Activated naive CD8-positive, alpha-beta T cell (primary cell): Measurements from ENCODE around the gene DCST2.

Experiments used
- H3K27ac Mint-ChIP-seq: one replicate; pipeline ENCODE4 v1.8.0; 2021; ENCODE audit warnings: mixed read lengths
- H3K27me3 Mint-ChIP-seq: one replicate; pipeline ENCODE4 v1.8.0; 2021; ENCODE audit warnings: mixed read lengths
- H3K36me3 Mint-ChIP-seq: one replicate; pipeline ENCODE4 v1.8.0; 2021; ENCODE audit warnings: mixed read lengths
- H3K4me1 Mint-ChIP-seq: one replicate; pipeline ENCODE4 v1.8.0; 2021; ENCODE audit warnings: low read depth, mixed read lengths
- H3K4me3 Mint-ChIP-seq: one replicate; pipeline ENCODE4 v1.8.0; 2021; ENCODE audit warnings: mild to moderate bottlenecking, mixed read lengths
- H3K9me3 Mint-ChIP-seq: one replicate; pipeline ENCODE4 v1.8.0; 2021; ENCODE audit warnings: low read depth, mixed read lengths

Gene DCST2

DNA sequence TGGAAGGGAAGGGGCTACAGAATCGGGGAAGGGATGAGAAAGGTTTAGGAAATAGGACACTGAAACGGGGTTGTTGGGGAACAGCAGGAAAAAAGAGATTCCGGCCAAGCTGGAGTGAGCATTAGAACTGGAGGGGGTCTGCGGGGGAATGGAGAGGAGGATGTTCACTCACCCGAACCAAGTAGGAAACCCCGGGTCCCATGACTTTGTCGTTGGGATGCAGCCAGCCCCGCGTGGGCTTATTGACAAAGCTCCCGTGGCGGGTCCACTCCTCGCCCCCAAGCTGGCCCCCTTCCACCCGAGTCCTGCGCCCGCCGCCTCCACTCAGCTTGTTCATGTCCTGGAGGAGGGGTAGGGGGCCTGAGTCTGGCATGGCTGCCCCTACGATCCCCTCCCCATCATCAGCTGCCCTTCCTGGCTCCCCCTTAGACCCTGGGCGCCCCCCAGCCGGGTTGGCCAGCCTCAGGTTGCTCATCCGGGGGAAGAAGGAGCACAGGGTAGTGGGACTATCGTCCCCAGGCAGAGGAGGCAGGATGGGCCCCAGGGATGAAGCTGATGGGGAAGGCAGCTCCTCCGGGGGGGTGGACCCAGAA lies 63.6 kb downstream of the DCST2 start:
- Mint-ChIP-seq H3K27me3 (no peaks in the 10 kb centered on the region), H3K4me1 (peaks cover 29% of the 10 kb centered on the region), H3K27ac (peak overlapping the region; percentile 54), H3K9me3 (no peaks in the 10 kb centered on the region), H3K4me3 (no peak overlapping the region), H3K36me3 (peaks cover 2% of the 10 kb centered on the region)

DNA sequence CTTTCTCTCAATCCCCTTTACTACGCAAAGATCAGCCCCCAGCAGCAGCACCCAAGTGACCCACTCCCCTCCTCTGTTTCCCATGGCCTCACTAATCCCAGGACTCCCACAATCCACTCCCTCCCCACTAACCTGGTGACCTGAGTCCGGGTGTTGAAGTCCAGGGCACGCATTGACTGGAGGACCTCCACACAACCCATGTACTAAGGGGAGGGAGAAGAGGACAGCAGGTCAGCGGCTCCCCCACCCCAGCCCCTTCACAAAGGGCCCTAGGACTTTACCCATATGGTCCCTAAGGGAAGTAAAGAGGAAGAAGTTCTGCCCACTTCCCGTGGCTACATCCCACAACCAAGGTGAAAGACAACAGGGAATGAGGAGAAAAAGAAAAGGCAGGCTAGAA lies 64.3 kb downstream of the DCST2 start:
- Mint-ChIP-seq H3K9me3 (no peaks in the 10 kb centered on the region), H3K4me1 (peaks cover 32% of the 10 kb centered on the region), H3K27ac (peak overlapping the region; percentile 54), H3K4me3 (no peak overlapping the region), H3K27me3 (no peaks in the 10 kb centered on the region), H3K36me3 (peaks cover 2% of the 10 kb centered on the region)

DNA sequence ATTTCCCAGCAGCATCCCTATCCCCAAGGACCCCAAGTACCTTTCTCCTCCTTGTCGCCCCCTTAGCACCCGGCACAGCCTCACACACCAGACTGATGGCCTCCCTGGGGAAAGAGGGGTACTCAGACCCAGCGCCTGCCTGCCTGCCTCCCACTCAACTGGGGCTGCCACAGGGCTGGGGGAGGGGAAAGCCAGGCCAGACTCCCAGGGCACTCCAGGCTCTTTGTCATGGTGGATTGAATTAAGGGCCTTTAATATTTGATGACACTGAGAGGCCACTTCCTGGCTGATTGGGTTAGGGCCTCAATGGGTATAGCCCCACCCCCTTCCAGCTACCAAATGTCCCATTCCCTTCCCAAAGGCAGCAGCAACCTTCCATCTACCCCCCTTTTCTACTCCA lies 64.8 kb downstream of the DCST2 start:
- H3K27me3 Mint-ChIP-seq, result no peaks in the 10 kb centered on the region
- no peaks in the 10 kb centered on the region for H3K9me3 Mint-ChIP-seq
- H3K4me3 Mint-ChIP-seq, result no peak overlapping the region
- H3K4me1 Mint-ChIP-seq, result peaks cover 34% of the 10 kb centered on the region
- H3K27ac Mint-ChIP-seq, result peak overlapping the region; percentile 54
- peaks cover 2% of the 10 kb centered on the region for H3K36me3 Mint-ChIP-seq
